ENCODE data around the gene SYNE2. TPM values are rescaled to one million over a fixed set of nuclear protein-coding genes. Genes with fewer than 3 reads are reported as not detected.

SYNE2 gene
- total and polyA plus RNA-seq, 2 donors (not counting 3 experiments of a cell fraction or from before 2014, with no cell fraction given), result 16.0 to 53.7 TPM

DNA sequence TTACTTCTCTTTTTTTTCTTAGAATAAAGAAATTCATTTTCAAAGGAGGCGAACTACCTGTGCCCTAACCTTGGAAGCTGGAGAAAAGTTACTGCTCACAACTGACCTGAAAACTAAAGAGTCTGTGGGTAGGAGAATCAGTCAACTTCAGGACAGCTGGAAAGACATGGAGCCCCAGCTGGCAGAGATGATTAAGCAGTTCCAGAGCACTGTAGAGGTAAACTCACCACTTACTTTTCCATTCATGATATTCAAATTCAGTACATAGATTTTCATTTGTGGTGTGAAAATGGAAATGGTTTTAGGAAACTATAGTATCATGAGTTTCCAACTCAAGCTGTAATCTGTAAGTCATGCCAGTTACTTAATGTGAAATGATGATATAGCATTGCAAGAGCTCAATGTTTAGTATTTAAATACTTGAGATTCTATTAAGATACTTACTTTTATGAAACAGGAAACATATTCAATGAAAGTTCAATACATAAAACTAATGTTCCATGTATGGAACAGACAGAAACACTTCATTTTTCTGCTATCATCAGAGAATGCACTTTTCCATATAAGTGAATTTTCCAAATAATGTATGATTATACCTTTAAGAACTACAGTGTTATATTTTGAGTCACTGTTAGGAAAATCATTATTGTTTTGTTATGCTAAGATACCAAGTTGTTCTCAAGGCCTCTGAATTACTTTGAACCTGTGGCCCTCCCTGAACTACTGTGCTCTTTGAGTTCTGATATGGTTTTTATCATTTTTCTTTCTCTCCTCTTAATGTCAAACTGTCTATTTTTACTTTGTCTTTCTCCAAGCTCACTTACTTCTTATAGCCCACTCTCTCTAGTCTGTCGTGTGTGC is 322.3 kb downstream of the SYNE2 start:
- no TSS peak for BruUV-seq (replicated peaks)
- dilution Hi-C loops (cut with MboI; ENCODE audit: extremely low pct_ligation_motif_present, low sequenced_read_pairs) (no loop called here), intact Hi-C loops (cut with micrococcal nuclease) (no loop called here)
- Histone ChIP-seq H3K36me3 (ENCODE audit: control insufficient read depth in 2 of 2, extremely low read depth in 1 of 2, insufficient read depth in 2 of 2, low read length in 2 of 2) (peaks cover 0 to 7% of the 10 kb centered on the region in 2 experiments), H3K4me3 (replicated peaks in 1 of 3; ENCODE audit: insufficient read depth in 1 of 3, low read depth in 1 of 3, low read length in 3 of 3) (no peak overlapping the region), H3K27me3 (ENCODE audit: control insufficient read depth in 2 of 2, insufficient read depth in 2 of 2, low read length in 2 of 2) (no peaks in the 10 kb centered on the region), H3K9me1 (replicated peaks; ENCODE audit: control insufficient read depth, extremely low read depth, insufficient read depth, low read length) (no peaks in the 10 kb centered on the region), H3K9ac (replicated peaks; ENCODE audit: extremely low read depth, insufficient read depth, low read length) (no peak overlapping the region), H3K4me2 (ENCODE audit: insufficient read depth, low read length) (no peak overlapping the region), H3K4me1 (ENCODE audit: control insufficient read depth, extremely low read depth, insufficient read depth, low read length) (no peaks in the 10 kb centered on the region), H2AFZ (ENCODE audit: low read depth, low read length) (no peak overlapping the region), H3K27ac (ENCODE audit: insufficient read depth, low read depth, low read length) (no peak overlapping the region), H3K79me2 (ENCODE audit: control insufficient read depth, insufficient read depth, low read length) (no peaks in the 10 kb centered on the region), H4K20me1 (replicated peaks; ENCODE audit: control insufficient read depth, extremely low read depth, insufficient read depth, low read length) (no peaks in the 10 kb centered on the region), H3K9me3 (replicated peaks; ENCODE audit: control insufficient read depth, insufficient read depth, low read length) (no peaks in the 10 kb centered on the region)
- CTCF ChIA-PET, result interaction anchor here (1.4 to 2.0 kb wide), 2 partner anchors 11 to 128 kb away, joined by 5 to 7 read pairs; no protein-coding TSS in a partner anchor
- TF ChIP-seq, protein P1, sequence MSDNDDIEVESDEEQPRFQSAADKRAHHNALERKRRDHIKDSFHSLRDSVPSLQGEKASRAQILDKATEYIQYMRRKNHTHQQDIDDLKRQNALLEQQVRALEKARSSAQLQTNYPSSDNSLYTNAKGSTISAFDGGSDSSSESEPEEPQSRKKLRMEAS (IDR thresholded peaks at IDR 0.05; ENCODE audit: insufficient read depth, insufficient read length), result no peak
- TF ChIP-seq POLR2A (IDR thresholded peaks at IDR 0.05; ENCODE audit: low read depth, low read length) (no peak), FOS (IDR thresholded peaks at IDR 0.05; ENCODE audit: borderline replicate concordance, insufficient read depth, low read length) (no peak), JUN (IDR thresholded peaks at IDR 0.05; ENCODE audit: borderline replicate concordance, insufficient read depth, insufficient read length, low read depth) (no peak)
- TF ChIP-seq, protein P2, sequence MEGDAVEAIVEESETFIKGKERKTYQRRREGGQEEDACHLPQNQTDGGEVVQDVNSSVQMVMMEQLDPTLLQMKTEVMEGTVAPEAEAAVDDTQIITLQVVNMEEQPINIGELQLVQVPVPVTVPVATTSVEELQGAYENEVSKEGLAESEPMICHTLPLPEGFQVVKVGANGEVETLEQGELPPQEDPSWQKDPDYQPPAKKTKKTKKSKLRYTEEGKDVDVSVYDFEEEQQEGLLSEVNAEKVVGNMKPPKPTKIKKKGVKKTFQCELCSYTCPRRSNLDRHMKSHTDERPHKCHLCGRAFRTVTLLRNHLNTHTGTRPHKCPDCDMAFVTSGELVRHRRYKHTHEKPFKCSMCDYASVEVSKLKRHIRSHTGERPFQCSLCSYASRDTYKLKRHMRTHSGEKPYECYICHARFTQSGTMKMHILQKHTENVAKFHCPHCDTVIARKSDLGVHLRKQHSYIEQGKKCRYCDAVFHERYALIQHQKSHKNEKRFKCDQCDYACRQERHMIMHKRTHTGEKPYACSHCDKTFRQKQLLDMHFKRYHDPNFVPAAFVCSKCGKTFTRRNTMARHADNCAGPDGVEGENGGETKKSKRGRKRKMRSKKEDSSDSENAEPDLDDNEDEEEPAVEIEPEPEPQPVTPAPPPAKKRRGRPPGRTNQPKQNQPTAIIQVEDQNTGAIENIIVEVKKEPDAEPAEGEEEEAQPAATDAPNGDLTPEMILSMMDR (IDR thresholded peaks at IDR 0.05; ENCODE audit: extremely low read depth in 1 of 2, insufficient read depth in 1 of 2, low read depth in 1 of 2, low read length in 2 of 2), result no peak
- no peak for DNase-seq (ENCODE audit: low read depth, low spot score)
- POLR2A ChIA-PET, result no interaction called here
- peak; percentile 31 for FAIRE-seq

Measured in endothelial cell of umbilical vein (primary cell).